Caco-2 (cell line): Measurements from ENCODE around the gene DCBLD2. TPM values are rescaled to one million over a fixed set of nuclear protein-coding genes. Genes with fewer than 3 reads are reported as not detected.

Source experiments
- BruUV-seq: library from RNA; stranded (reverse); fragments of 400-500 nt; replicated peaks from 2 replicates; lab custom pipeline; 2021; lab: Mats Ljungman, UMichigan
- CTCF ChIA-PET: fragments of 300-600 bp; sonication (Branson Sonifier 250); formaldehyde crosslinking; loops from one replicate; lab custom pipeline; 2022; ENCODE audit warnings: antibody characterized with exemption; lab: Charles Lee
- POLR2A ChIA-PET: fragments of 300-600 bp; sonication (Branson Sonifier 250); formaldehyde crosslinking; loops from one replicate; lab custom pipeline; 2022; ENCODE audit warnings: antibody characterized with exemption; lab: Charles Lee
- DNase-seq, 2 experiments: peaks; one replicate each; pipeline versions ENCODE4 v3.0.0 to v3.0.0-alpha.2; 2020 to 2022
- H3K27me3 ChIP-seq: replicated peaks from 2 replicates; pipeline ENCODE4 v1.6.0; 2011; ENCODE audit warnings: low read length; ENCODE audit not compliant: control insufficient read depth, insufficient read depth
- H3K36me3 ChIP-seq: 2 replicates; pipeline ENCODE4 v1.5.1; 2011; ENCODE audit warnings: low read length; ENCODE audit not compliant: control insufficient read depth, insufficient read depth
- H3K4me1 ChIP-seq: fragments of 250-450 bp; sonication (Bioruptor Pico); 2 replicates; pipeline ENCODE4 v1.5.1; 2020; ENCODE audit warnings: mild to moderate bottlenecking
- H3K4me3 ChIP-seq: 2 replicates; pipeline ENCODE4 v1.5.1; 2011; ENCODE audit warnings: low read depth, mild to moderate bottlenecking, control low read depth, low read length
- H3K9me3 ChIP-seq: fragments of 250-450 bp; sonication (Bioruptor Pico); 2 replicates; pipeline ENCODE4 v1.5.1; 2020; ENCODE audit warnings: mild to moderate bottlenecking, moderate library complexity
- H3K27ac Mint-ChIP-seq: one replicate; pipeline ENCODE4 v1.8.0; 2022; ENCODE audit warnings: mixed read lengths; ENCODE audit not compliant: unreplicated experiment
- H3K27me3 Mint-ChIP-seq: one replicate; pipeline ENCODE4 v1.8.0; 2022; ENCODE audit warnings: mixed read lengths; ENCODE audit not compliant: insufficient read depth, unreplicated experiment
- H3K36me3 Mint-ChIP-seq: one replicate; pipeline ENCODE4 v1.8.0; 2022; ENCODE audit warnings: mild to moderate bottlenecking, mixed read lengths; ENCODE audit not compliant: insufficient read depth, unreplicated experiment
- H3K4me1 Mint-ChIP-seq: one replicate; pipeline ENCODE4 v1.8.0; 2022; ENCODE audit warnings: low read depth, mixed read lengths; ENCODE audit not compliant: unreplicated experiment
- H3K4me3 Mint-ChIP-seq: one replicate; pipeline ENCODE4 v1.8.0; 2022; ENCODE audit warnings: mild to moderate bottlenecking, moderate library complexity, mixed read lengths; ENCODE audit not compliant: unreplicated experiment
- H3K9me3 Mint-ChIP-seq: one replicate; pipeline ENCODE4 v1.8.0; 2022; ENCODE audit warnings: mixed read lengths; ENCODE audit not compliant: unreplicated experiment
- intact Hi-C: fragments of 100-400 bp; cut with micrococcal nuclease; formaldehyde crosslinking; loops from one replicate; pipeline ENCODE4 v1.10.0; 2022; ENCODE audit not compliant: unreplicated experiment
- total RNA-seq: library from RNA; stranded (reverse); gene quantifications from 2 replicates; pipeline ENCODE4 v1.2.3, GENCODE V29; 2022
- TF ChIP-seq, protein P1 (sequence below), 2 experiments: fragments of 200-600 bp in 1 of 2; IDR thresholded peaks; 1 replicate in 1 of 2; 2 replicates in 1 of 2; pipeline versions ENCODE4 v1.5.1 to v1.8.0; 2011 to 2022; ENCODE audit warnings: antibody characterized with exemption in 1 of 2, control low read depth in 1 of 2, inconsistent platforms in 1 of 2, low read depth in 1 of 2, low read length in 1 of 2, mild to moderate bottlenecking in 1 of 2, moderate library complexity in 1 of 2; ENCODE audit not compliant: insufficient read depth in 1 of 2, severe bottlenecking in 1 of 2, unreplicated experiment in 1 of 2

Gene DCBLD2
- total RNA-seq, 1 experiment from 2014 or later: 53.0 TPM

DNA sequence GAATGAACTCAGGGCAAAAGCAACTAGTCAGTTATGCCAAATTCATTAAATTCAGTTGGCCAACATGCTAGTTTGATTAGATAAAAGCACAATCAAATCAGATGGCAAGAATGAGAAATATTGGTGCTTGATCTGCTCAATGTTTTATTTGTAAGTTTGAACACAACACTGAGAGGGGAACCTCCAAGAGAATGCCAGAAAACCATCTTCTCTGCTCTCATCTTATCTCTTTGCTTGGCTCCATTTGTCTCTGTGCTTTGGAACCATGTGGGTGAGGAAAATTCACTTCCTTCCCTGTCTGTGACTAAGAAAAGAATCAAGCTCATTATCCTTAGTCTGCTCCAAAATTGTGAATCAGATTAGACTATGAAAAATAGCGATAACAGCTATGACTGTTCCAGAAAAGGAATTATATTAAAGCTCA, 43.6 kb upstream of the DCBLD2 start:
- Histone ChIP-seq H3K4me1 (no peaks in the 10 kb centered on the region), H3K27me3 (no peaks in the 10 kb centered on the region), H3K9me3 (no peaks in the 10 kb centered on the region), H3K4me3 (no peak overlapping the region), H3K36me3 (no peaks in the 10 kb centered on the region)
- no peak overlapping the region for H3K27ac Mint-ChIP-seq
- ChIA-PET CTCF (no interaction called here), POLR2A (no interaction called here)
- no TSS peak for BruUV-seq
- DNase-seq: no peak
- H3K4me1 Mint-ChIP-seq: no peaks in the 10 kb centered on the region
- no peaks in the 10 kb centered on the region for H3K36me3 Mint-ChIP-seq
- no peaks in the 10 kb centered on the region for H3K27me3 Mint-ChIP-seq
- H3K4me3 Mint-ChIP-seq: no peak overlapping the region
- H3K9me3 Mint-ChIP-seq: no peaks in the 10 kb centered on the region
- intact Hi-C loops: no loop called here
- TF ChIP-seq, protein P1, sequence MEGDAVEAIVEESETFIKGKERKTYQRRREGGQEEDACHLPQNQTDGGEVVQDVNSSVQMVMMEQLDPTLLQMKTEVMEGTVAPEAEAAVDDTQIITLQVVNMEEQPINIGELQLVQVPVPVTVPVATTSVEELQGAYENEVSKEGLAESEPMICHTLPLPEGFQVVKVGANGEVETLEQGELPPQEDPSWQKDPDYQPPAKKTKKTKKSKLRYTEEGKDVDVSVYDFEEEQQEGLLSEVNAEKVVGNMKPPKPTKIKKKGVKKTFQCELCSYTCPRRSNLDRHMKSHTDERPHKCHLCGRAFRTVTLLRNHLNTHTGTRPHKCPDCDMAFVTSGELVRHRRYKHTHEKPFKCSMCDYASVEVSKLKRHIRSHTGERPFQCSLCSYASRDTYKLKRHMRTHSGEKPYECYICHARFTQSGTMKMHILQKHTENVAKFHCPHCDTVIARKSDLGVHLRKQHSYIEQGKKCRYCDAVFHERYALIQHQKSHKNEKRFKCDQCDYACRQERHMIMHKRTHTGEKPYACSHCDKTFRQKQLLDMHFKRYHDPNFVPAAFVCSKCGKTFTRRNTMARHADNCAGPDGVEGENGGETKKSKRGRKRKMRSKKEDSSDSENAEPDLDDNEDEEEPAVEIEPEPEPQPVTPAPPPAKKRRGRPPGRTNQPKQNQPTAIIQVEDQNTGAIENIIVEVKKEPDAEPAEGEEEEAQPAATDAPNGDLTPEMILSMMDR (IDR thresholded peaks at IDR 0.05; ENCODE audit: insufficient read depth in 1 of 2, low read depth in 1 of 2, low read length in 1 of 2, severe bottlenecking in 1 of 2, unreplicated experiment in 1 of 2): no peak

DNA sequence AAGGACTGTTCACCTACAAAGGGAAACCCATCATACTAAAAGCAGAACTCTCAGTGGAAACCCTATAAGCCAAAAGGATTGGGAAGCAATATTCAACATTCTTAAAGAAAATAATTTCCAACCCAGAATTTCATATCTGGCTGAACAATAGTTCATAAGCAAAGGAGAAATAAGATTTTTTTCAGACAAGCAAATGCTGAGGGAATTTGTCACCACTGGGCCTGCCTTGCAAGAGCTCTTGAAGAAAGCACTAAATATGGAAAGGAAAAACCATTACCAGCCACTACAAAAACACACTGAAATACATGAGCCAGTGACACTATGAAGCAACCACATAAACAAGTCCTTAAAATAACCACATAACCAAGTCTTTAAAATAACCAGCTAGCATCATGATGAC, 28.9 kb upstream of the DCBLD2 start:
- Mint-ChIP-seq H3K27me3 (peaks cover 12% of the 10 kb centered on the region), H3K36me3 (no peaks in the 10 kb centered on the region), H3K27ac (no peak overlapping the region), H3K4me1 (no peaks in the 10 kb centered on the region), H3K9me3 (peaks cover 16% of the 10 kb centered on the region), H3K4me3 (no peak overlapping the region)
- ChIA-PET CTCF (no interaction called here), POLR2A (no interaction called here)
- TF ChIP-seq, protein P1 (IDR thresholded peaks at IDR 0.05; ENCODE audit: insufficient read depth in 1 of 2, low read depth in 1 of 2, low read length in 1 of 2, severe bottlenecking in 1 of 2, unreplicated experiment in 1 of 2): no peak
- Histone ChIP-seq H3K9me3 (no peaks in the 10 kb centered on the region), H3K27me3 (no peaks in the 10 kb centered on the region), H3K4me3 (no peak overlapping the region), H3K36me3 (no peaks in the 10 kb centered on the region), H3K4me1 (no peaks in the 10 kb centered on the region)
- intact Hi-C loops: no loop called here
- BruUV-seq: no TSS peak
- DNase-seq: no peak

DNA sequence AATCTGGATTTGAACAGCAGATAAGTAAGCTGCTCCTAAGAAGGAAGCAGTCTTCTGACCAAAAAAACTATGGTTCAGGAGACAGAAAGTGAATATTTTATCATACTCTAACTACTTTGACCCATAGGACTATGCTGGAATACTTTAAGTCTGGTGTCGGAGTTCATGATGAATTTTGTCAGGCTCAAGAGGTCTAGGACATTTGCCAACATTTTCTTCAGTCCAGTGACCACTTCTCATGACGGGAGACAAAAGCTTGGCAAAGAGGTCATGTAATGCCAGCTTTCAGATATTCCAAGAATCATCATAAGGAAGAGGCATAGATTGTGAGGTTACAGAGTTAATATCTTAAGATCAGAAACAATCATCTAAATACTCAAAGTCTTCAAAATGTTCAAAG, 20.5 kb upstream of the DCBLD2 start:
- Histone ChIP-seq H3K4me1 (peaks cover 16% of the 10 kb centered on the region), H3K4me3 (no peak overlapping the region), H3K36me3 (no peaks in the 10 kb centered on the region), H3K27me3 (no peaks in the 10 kb centered on the region), H3K9me3 (no peaks in the 10 kb centered on the region)
- DNase-seq: no peak
- Mint-ChIP-seq H3K4me1 (peaks cover 15% of the 10 kb centered on the region), H3K27me3 (no peaks in the 10 kb centered on the region), H3K36me3 (no peaks in the 10 kb centered on the region), H3K9me3 (no peaks in the 10 kb centered on the region), H3K4me3 (no peak overlapping the region), H3K27ac (no peak overlapping the region)
- TF ChIP-seq, protein P1 (IDR thresholded peaks at IDR 0.05; ENCODE audit: insufficient read depth in 1 of 2, low read depth in 1 of 2, low read length in 1 of 2, severe bottlenecking in 1 of 2, unreplicated experiment in 1 of 2): no peak
- intact Hi-C loops: no loop called here
- BruUV-seq: no TSS peak
- CTCF ChIA-PET: no interaction called here
- POLR2A ChIA-PET: no interaction called here
